ENCODE data around the gene HACL1.

The HACL1 gene

GRCh38 chr3:15601399-15602145 is at the start of gene HACL1, which contains the start of gene BTD:
TSS of gene HACL1 (minus strand) at chr3:15601569. CDS start at chr3:15601463, 106 bp downstream.
TSS of gene BTD (plus strand) at chr3:15601745. CDS start at chr3:15635440, 33,695 bp downstream.
- DNase-seq (ENCODE audit: low read depth in 2 of 2): peak; percentile 96 to 97

- DNase-seq (ENCODE audit: low read depth in 2 of 2): no peak
Measured at GRCh38 chr3:15649858-15650257, 48.5 kb upstream of the HACL1 start.

- no peak for DNase-seq (ENCODE audit: low read depth in 2 of 2)
Measured at GRCh38 chr3:15649341-15649740, 48.0 kb upstream of the HACL1 start.

DNA sequence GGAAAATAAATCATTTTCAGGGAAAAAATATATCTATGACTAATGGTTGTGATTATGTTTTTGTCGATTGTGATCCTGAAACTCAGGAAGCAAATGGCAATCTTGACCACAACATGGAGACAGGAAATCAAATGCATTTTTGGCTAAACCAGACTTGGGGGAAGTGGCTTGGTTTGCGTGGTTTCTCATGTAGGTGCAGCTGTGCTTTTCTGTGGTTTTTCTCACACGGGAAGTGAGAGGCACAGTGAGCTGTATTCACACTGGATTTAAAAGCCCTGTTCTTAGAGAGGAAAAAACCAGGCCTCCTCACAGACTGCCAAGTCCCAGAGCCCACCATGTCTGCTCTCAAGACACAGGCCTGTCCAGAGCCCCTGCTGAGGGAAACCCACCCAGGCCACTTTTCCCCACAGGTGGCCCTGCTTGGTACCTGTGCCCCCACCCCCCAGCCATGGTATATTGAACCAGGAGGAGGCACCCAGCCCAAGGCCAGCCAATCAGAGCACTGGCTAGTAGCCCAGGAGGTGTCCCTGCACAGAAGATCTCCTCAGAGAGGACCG is 46.3 kb upstream of the HACL1 start:
- peak; percentile 30 to 31 for DNase-seq (ENCODE audit: low read depth in 2 of 2)

DNA sequence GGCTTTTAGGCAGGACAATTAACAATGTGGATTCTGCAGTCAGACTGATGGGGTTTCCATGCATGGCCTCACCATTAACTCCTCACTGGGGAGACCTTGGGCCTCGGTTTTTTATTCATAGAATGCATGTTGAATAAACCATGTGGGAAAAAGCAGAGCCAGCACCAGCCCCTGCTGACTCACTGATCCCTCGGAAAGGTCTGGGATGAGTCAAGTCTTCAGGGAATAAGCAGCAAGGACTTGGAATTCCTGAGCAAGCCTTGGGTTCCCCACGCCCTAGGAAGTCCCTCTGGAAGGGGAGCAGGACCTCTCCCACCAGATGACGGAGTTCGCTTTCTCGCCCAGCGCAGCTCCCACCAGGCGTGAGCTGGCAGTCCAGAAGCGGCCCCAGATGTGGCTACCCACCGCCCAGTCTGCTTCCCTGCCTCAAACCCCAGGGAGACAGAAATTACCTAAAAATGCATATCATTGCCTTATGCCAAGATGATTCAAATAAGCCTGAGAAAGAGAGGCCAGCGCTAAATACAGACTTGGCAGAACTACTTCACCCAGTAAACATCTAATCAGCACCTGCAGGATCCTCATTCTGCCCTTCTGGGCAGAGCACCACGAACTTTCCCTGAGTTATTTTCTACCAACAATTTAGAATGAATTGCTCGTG is 45.6 kb upstream of the HACL1 start:
- DNase-seq (ENCODE audit: low read depth in 2 of 2): no peak

DNA sequence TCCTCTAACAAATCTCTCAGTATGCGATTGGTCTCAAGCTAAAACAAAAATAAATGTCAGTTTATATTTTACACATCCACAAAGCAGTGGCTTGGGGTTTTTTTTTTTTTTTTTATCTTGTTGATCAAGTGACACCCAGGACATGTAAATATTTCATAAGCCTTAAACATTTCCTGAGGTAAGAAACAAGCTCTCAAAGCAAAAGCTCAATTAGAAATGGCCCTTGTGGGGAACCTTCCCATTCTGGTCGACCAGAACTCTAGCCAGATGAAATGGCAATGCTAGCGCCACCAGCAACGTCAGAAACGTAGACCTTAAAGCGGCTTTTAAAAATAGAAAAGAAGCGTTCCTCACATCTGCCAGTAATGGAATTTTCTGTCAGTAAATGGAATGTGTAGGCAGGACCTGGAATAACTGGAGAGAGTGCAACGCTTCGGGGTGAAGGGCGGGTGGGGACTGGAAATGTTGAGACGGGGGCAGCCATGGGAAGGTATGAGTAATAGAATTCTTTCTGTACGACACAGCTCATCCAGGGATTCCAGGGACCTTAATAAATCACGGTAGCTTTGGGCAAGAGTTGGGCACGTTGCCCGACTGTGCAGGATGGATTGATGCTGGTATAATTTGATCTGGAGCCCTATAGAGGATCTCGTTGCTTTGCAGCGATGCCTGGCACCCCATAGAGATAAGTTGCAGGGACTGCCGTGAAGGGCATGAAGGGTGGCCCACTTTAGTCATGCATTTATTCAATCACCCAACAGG is 44.6 kb upstream of the HACL1 start:
- no peak for DNase-seq (ENCODE audit: low read depth in 2 of 2)

DNA sequence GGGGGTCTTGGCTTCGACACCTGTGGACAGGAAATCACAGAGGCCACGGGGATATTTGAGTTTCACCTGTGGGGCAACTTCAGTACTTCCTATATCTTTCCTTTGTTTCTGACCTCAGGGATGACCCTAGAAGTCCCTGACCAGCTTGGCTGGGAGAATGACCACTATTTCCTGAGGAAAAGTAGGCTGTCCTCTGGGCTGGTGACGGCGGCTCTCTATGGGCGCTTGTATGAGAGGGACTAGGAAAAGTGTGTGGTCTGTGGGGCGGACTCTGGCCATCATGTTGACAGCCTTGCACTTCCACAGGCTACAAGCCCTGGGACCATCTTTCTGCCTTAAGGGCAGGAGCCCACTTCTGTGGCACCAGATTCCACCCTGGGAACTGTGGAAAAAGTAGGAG is 43.9 kb upstream of the HACL1 start:
- DNase-seq (ENCODE audit: low read depth in 2 of 2): no peak

DNA sequence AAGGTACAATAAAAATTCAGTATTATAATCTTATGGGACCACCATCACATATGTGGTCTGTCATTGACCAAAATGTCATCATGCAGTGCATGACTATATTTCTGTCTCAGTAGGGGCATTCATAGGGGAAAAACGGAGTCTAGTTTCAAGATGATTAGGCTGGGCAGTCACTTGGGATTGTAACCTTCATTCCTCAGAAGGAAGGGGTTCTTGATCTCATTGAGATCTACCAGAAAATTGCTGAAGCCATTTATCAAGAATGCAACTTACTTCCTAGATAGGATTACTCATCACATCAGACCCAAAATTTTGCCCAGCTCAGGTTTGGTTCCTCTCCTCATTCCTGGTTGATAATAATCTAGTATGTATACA is 37.5 kb upstream of the HACL1 start:
- DNase-seq (ENCODE audit: low read depth in 2 of 2): no peak

DNA sequence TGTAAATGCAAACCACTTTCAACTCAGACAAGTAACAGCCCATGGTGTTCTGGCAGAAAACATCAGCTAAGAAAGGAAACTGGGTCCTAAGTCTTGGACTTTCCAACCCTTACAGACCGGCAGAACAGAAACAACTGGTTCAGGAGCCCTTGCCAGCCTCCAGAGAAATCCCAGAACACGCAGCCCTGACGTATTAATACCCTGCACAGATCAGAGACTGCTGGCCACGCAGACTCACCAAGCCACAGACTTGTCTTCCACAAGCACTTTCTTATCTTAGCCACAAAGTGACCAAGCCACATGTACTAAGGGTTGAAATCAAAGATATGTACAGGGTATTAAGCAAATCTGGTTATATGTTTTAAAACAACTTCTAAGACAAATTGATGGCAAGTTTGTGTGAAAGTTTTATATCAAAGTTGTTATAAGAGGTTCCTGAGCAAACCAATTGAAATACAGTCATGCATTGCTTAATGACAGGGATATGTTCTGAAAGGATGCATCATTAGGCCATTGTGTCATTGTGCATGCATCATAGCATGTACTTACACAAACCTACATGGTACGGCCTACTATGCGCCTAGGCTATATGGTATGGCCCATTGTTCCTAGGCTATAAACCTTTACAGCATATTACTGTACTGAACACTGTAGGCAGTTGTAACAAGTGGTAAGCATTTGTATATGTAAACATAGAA is 37.0 kb upstream of the HACL1 start:
- DNase-seq (ENCODE audit: low read depth in 2 of 2): no peak

- DNase-seq (ENCODE audit: low read depth in 2 of 2): no peak
Measured at GRCh38 chr3:15637131-15637951, 36.0 kb upstream of the HACL1 start.

DNA sequence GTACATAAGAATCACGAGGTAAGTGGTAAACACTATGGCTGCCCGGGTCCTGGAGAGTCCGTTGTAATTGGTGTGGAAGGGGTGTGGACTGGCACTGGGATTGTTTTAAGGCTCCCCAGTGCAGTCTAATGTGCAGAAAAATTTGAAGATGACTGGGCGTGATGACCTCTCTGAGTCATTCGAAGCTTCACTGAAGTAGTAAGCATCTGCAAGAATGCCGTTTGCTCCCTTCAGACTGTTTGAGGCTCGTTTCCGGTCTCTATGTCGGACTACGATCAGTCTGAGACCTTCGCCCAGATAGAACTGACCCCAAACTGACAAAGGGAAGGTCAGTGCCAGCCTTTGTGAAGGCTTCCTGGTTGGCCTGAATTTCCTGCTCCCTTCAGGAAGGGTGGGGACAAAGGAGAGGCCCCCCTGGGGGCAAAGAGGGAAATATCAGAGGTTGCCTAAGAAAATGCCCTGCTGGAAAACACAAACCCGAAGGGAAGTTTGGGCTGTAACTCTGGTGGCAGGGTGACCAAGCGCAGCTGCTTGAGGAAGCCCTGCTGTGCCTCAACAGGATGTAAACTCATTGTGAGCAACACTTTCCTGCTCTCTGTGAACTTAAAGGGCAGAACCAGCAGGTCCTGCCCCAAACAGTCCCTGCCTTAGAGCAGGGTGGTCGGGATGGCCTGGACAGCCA is 34.8 kb upstream of the HACL1 start:
- no peak for DNase-seq (ENCODE audit: low read depth in 2 of 2)

DNA sequence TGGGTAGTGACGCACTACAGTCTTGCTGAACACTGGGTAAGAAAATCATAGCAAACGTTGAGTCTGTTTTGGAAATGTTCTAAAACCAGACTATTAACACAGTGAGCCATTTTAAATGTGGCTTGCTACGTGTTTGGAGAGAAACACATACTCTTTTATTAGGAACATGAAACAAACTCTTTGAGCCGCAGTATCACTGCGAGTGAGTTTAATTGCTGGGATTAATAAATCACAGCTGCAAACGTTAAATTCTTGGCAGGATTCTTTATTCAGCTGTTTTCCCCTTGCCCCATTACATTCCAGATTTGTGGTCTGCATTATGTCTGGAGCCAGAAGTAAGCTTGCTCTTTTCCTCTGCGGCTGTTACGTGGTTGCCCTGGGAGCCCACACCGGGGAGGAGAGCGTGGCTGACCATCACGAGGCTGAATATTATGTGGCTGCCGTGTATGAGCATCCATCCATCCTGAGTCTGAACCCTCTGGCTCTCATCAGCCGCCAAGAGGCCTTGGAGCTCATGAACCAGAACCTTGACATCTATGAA is 33.8 kb upstream of the HACL1 start:
- no peak for DNase-seq (ENCODE audit: low read depth in 2 of 2)

DNA sequence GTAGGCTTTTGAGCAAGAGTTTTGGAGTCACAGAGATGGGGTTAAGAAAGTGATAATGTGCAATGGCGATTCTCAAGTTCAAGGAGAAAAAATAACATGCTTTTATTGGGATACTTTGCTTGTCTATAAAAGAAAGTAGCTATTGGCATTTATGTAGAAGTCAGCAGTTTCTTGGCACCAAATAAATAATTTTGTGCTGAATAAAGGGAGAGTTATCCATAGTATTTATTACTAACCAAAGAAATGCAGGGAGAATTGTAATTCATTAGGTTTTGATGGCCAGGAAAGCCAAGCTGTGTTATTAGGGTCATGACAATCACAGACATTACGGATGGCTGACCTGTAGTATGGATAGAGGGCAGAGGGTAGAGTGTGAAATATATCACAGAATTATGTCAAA is 33.3 kb upstream of the HACL1 start:
- no peak for DNase-seq (ENCODE audit: low read depth in 2 of 2)

GRCh38 chr3:15633766-15634598 is 32.6 kb upstream of the HACL1 start:
- DNase-seq (ENCODE audit: low read depth in 2 of 2): no peak

GRCh38 chr3:15633159-15633558 is 31.8 kb upstream of the HACL1 start:
- DNase-seq (ENCODE audit: low read depth in 2 of 2): no peak

DNA sequence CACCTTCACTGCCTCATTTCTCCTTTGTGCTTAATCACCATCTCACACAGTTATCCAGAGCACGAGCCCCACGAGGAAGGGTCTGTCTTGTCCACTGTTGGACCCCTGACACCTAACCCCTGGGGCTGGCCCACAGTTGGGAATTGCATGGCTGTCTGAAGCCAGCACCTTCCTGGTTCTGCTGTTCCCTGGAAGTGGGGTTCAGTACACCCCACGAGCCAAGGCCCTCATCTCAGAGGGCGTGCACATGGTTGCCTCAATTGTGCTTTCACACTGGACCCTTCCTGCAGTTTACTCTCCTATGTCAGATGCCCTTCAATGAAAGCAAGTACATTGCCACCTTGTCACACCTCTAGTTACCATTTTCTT is 30.8 kb upstream of the HACL1 start:
- no peak for DNase-seq (ENCODE audit: low read depth in 2 of 2)

DNA sequence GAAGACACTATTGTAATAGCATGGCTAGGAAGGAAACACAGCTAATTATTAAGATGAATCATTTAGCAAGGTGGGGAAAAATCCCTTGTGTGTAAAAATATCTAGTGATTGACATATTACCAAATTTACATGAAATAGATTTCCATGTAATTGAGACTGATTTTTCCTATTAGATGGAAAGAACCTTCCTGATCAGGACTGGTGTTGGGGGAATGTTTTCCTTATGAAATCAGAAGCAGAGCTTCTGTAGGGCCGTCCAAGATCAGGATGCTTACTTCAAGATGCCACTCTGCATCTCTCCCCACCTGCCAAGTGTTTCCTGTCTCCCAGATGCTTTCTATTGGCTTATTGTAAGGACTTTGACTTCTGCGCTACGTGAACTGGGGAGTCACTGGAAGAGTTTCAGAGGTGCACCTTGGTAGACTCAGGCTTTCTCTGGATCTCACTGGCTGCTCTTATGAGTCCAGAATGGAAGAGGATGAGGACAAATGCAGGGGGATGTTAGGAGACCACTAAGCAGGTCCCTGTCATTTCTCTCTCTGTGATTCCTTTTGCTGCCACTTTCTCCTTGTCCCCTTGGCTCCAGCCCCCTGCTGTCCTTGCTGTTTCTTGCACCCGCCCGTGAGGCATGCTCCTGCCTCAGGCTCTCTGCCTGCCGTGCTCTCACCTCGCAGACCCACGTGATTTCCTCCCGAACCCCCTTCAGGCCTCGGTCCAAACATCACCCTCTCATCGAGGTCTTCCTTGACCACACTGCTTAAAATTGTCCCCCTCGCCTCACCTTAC is 30.2 kb upstream of the HACL1 start:
- DNase-seq (ENCODE audit: low read depth in 2 of 2): no peak

DNA sequence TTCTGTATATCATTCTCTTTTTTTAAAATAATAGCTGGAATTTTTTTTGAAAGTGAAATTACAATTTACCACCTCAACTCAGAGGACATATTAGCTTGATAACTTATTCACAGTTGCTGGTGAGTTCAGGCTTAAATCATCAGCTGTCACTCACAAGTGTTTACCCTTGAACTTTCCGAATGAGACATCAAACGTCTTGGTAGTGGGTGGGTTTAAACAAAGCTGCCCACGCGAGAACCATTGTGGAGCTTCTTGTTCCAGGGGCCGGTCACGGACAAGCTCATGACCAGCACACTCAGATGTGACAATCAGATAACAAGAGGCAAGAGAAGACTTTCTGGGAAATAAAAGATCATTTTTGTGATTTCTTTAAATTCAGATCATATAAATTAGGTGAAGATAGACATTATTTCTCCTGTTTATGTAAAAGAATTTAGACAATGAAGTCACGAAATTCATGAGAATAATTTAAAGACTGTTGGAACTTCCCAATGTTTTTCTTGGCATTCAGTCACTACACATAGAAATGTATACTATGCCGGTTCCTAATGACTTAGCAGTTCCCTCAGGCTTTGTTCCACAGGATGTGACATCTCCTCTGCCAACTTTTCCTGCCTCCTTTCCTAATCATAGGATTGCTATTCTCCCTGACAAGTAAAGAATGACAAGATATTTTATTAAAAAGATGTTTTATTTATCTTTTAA is 29.4 kb upstream of the HACL1 start:
- DNase-seq (ENCODE audit: low read depth in 2 of 2): no peak
